H1 (cell line): Measurements from ENCODE around the gene OSBPL9. TPM values are rescaled to one million over a fixed set of nuclear protein-coding genes. Genes with fewer than 3 reads are reported as not detected.

ENCODE experiments used
- CBX5 ChIP-seq: fragments of 300-800, 300-1000 bp; sonication (generic); IDR thresholded peaks from 2 replicates; pipeline ENCODE4 v1.7.1; 2016; ENCODE audit warnings: antibody characterized with exemption, low read length, low read depth
- SIN3A ChIP-seq, 2 experiments: IDR thresholded peaks in 1 of 2; conservative IDR thresholded peaks in 1 of 2; 2 replicates each; pipeline ENCODE4 v1.6.1; 2011 to 2012; ENCODE audit warnings: low read length in 2 of 2, improper control_type of control experiment in 1 of 2, low read depth in 1 of 2, mild to moderate bottlenecking in 1 of 2
- SP1 ChIP-seq: IDR thresholded peaks from 2 replicates; pipeline ENCODE4 v1.6.1; 2011; ENCODE audit warnings: low read depth, low read length
- TBP ChIP-seq: IDR thresholded peaks from 2 replicates; pipeline ENCODE4 v1.6.1; 2011; ENCODE audit warnings: low read depth, low read length, improper control_type of control experiment
- TEAD4 ChIP-seq: IDR thresholded peaks from 2 replicates; pipeline ENCODE4 v1.6.1; 2012; ENCODE audit warnings: low read depth, low read length, inconsistent platforms, mixed read lengths
- polyA plus RNA-seq, 7 experiments: library from polyadenylated mRNA; depleted of rRNA in 3 of 7; stranded (reverse) in 5 of 7; unstranded in 2 of 7; fragments of >200 nt in 5 of 7; fragments of 200-250 nt in 2 of 7; gene quantifications; 1 replicate in 5 of 7; 2 replicates in 1 of 7; 4 replicates in 1 of 7; pipeline versions ENCODE4 v1.2.1 to v1.2.3, GENCODE V29; 2011 to 2013; ENCODE audit warnings: missing spikeins in 2 of 7, mixed read lengths in 2 of 7
- total RNA-seq: library from RNA; stranded (reverse); fragmentation: NEBNext Ultra II Directional; extraction: Animal tissue kit (Norgen Biotek cat#: 25700); gene quantifications from 2 replicates; pipeline ENCODE4 v1.2.1, GENCODE V29; 2021

OSBPL9 gene
- total and polyA plus RNA-seq, 2 of the 8 experiments (the other 6 are each of a cell fraction or from before 2014, with no cell fraction given): 58.2 to 71.6 TPM

DNA sequence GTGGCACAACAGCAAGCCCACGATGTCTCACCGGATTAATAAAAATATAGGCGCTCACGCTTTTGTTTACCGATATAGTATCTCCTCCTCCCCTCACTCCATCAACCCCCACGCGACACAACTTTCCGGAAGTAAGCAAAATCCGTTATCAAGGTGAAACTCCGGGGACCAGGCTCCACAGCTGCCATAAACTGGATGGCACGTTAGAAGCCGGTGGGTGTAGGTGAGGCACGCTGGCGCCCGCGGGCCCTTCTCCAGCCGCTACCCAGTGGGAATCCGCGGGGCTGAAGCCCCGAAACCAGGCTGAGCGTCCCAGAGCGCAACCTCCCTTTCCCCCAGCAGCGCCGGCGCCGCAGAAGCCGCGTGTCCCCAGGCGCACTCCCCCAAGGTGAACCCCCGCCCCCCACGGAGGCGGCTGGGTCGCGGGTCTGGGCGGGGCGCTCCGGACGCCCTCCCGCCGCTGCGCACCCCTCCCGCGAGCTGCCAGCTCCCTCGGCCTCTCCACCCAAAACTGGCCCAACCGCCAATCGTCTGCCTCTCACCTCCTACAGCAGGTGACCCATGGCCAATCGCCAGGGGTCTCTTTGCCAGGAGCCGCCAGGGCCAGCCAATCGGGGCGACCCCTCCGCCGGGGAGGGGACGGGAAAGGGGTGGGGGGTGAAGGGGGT is 112.4 kb downstream of the OSBPL9 start (continued):
- 0 out of 4 replicates have a peak, but pooled peaks of 1 of the 2 experiments have one; percentile 1 for TF ChIP-seq SIN3A (conservative IDR thresholded peaks at IDR 0.05 in 1 of 2, IDR thresholded peaks at IDR 0.05 in 1 of 2; ENCODE audit: low read depth in 1 of 2, low read length in 2 of 2)
- TF ChIP-seq SP1: peak; percentile 89
- TF ChIP-seq TEAD4: no peak
- TF ChIP-seq CBX5: no peak
- TF ChIP-seq TBP: peak; percentile 62
